CD4-positive, alpha-beta T cell treated with Interleukin-12 subunit alpha and Interleukin-12 subunit beta, for 1 hour (primary cell): ENCODE results near the gene BYSL.
"Not testable (repeated sequence)": the region's sequence is repeated elsewhere in the genome, so short reads cannot be mapped to it uniquely, and the experiment has no call there.

Source experiments
- DNase-seq: peaks from one replicate; pipeline ENCODE4 v3.0.0-alpha.2; 2020

The BYSL gene

DNA sequence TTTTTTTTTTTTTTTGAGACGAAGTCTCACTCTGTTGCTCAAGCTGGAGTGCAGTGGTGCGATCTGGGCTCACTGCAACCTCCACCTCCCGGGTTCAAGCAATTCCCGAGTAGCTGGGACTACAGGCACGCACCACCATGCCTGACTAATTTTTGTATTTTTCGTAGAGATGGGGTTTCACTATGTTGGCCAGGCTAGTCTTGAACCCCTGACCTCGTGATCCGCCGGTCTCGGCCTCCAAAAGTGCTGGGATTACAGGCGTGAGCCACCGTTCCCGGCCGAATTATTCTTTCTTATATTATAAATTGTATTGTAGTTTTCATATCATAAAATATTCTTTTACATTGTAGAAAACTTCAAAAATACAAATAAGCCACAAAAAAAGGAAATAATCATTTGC is 21.6 kb downstream of the BYSL start:
- DNase-seq, result not testable (repeated sequence)

GRCh38 chr6:41943456-41943855 is 22.2 kb downstream of the BYSL start:
- DNase-seq, result no peak

DNA sequence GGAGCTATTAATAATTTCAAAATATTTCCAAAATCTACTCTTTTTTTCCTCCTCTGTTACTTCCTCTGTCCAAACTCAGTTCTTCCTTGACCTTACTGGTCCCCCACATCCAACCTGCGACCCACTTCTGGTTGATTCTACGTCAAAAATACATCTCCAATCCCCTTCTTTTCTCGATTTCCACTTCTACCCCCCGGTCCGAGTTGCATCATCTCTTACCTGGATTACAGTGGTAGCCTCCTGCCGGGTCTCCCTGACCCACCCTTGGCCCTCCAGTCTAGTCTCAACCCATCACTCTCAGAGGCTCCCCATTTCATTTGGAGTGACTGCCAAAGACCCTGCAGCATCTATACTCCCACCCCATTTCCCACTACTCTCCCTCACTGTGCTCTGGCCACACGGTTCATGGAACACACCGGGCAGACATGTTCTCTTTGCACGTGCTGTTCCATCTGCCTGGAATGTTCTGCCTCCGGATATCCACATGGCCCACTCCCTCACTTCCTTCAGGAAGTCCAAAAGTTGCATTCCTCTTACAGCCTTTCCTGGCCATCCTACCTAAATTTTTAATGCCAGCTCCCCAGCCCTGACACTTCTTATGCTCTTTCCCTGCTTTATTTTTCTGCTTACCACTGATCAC is 26.4 kb downstream of the BYSL start:
- no peak for DNase-seq

DNA sequence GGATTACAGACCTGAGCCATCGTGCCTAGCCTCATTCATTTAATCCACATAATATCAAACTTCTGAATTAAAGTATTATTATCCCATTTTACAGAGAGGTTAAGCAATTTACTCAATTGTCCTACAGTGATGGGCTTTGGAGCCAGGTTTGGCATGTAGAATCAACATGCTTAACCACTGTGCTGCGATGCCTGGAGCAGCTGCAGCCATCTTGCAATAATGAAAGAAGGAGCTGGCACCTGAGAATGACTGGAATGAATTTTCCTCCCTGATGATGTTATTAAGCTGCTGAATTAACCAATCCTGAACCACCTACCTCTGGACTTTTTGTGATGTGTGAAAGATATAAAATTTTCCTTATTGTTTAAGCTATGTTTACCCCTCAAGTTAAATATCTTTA is 33.4 kb downstream of the BYSL start:
- no peak for DNase-seq

GRCh38 chr6:41955412-41955811 is 34.1 kb downstream of the BYSL start:
- DNase-seq, result no peak

DNA sequence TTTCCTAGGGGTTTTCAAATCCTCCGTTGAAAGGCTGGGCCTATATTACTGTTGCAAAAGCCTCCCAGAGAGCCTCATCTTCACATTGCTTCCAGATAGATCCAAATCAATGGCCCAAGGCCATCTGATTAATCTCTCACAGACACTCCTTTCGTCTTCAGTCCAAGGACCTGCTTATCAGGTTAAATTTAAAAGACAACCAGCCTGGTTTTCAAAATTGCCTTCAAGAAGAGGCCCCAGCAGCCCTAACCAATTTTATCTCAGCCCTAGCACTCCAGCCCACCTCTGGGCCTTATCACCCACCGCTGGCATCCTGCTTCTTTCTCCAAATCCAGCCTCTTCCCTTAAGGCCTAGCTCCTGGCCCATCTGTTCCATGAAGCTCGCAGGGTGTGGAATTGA is 35.8 kb downstream of the BYSL start:
- no peak for DNase-seq

- DNase-seq, result no peak
Observed at GRCh38 chr6:41958022-41958856, 36.9 kb downstream of the BYSL start.

- DNase-seq, result no peak
Observed at GRCh38 chr6:41960028-41960427, 38.7 kb downstream of the BYSL start.

- no peak for DNase-seq
Observed at GRCh38 chr6:41963371-41963770, 42.1 kb downstream of the BYSL start.

- no peak for DNase-seq
Observed at GRCh38 chr6:41964201-41964887, 43.0 kb downstream of the BYSL start.

DNA sequence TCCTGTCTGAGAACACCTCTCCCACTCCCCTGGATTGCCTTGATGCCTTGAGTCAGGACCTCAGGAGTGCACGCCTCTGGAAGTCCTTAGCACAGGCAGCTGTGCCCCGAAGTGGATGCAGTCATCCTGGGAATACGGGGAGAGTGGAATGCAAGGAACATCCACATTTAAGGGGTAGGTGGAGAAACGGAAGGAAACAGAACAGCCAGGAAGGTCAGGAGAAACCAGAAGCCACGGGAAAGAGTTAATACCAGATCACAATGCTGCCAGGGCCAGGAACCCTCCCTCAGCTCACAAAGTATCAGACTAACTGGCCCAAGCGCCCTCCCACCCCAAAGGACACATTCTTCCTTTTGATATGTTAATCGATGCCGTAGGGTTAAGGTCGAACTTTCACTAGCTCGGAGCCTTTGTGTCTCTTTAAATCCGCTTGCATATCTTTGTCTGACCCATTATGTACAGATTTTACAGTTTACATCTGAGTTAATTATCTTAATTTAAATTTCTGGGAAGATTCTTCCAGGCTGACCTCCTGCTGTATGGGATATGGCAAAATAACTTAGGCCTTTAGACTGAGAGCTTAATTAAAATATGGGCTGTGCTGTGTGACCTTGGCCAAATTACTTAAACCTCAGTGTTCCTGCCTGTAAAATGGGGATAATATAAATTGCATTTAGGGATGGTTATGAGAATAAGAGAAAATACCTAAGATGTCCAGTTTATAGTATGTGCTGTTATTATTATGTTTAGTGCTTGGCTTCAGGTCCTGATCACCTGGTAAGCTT is 44.3 kb downstream of the BYSL start:
- DNase-seq, result no peak

- DNase-seq, result no peak
Observed at GRCh38 chr6:41966214-41966920, 45.1 kb downstream of the BYSL start.

- DNase-seq, result no peak
Observed at GRCh38 chr6:41966961-41967311, 45.6 kb downstream of the BYSL start.

- no peak for DNase-seq
Observed at GRCh38 chr6:41967312-41968287, 46.3 kb downstream of the BYSL start.

DNA sequence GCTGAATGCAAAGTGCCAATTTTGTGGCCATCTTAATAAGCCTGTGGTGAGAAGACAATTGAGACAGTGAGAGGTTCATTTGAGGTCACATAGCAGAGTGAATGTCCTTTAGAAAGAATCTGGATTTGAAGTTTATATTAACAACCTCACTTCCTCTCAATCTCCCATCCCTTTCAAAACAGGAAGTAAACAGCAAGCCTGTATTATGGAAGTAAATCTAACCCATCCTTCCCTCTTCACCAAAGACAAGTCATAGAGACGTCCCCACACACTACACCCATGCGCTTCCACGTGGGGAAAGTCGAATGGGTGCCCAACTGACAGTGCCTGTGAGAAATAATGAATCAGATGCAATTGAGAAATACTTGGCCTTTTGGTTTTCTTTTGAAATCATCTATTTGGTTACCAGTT is 49.1 kb downstream of the BYSL start:
- no peak for DNase-seq

- no peak for DNase-seq
Observed at GRCh38 chr6:41972826-41973225, 51.5 kb downstream of the BYSL start.

DNA sequence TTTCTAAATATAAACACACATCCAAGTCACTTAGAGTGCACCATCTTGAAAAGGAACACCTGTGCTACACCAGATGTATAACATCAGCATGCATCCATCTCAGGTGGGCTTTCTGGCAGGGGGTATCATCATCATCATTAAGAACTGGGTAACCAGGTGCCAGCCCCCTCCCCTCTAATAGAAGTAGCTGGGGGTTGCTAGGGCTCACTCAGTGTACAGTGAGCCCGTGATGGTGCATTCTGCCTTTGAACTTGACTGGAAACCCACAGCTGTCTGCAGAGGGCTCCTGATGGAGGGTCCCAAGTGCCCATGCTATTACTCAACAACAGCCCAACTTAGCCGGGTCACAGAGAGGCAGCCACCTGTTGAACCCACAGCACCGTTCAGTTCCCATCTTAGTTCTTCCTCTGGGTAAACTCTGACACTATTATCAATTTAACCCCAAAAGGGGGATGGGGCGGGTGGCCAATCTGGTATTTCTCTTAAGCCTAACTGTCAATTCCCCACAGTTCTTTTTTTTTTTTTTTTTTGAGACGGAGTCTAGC is 53.1 kb downstream of the BYSL start:
- DNase-seq, result no peak

DNA sequence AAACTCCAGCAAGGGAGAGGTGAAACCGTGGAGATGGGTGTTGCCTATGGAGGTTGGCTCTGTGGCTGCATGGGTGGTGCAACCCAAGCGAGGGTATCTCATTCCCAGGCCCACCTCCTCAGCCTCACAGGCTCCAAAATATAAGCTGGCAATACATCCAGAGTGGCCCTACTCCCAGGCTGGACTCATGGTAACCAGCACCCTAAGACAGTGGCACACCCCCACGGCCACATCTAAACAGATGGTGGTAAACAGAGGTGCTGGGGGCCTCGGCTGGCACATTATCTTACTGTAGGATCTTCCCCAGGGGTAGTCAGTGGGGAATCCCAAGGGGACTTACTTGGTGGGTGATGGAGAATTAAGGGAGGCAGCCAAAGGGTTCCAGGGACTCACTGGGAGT is 54.0 kb downstream of the BYSL start:
- no peak for DNase-seq

GRCh38 chr6:41976794-41977484 is 55.6 kb downstream of the BYSL start:
- no peak for DNase-seq
